Endodermal cell (in vitro differentiated cells): ENCODE data around the gene FOXK2. TPM values are rescaled to one million over a fixed set of nuclear protein-coding genes. Genes with fewer than 3 reads are reported as not detected.

Experiments used
- DNase-seq: peaks from one replicate; pipeline ENCODE4 v3.0.0-alpha.2; 2017
- H3K27ac ChIP-seq: 2 replicates; pipeline ENCODE4 v1.5.1; 2013; ENCODE audit warnings: mild to moderate bottlenecking, low read depth, low read length, moderate library complexity
- H3K27me3 ChIP-seq: 2 replicates; pipeline ENCODE4 v1.6.1; 2013; ENCODE audit warnings: mild to moderate bottlenecking, low read length, moderate library complexity; ENCODE audit not compliant: insufficient read depth, control insufficient read depth, poor library complexity, severe bottlenecking
- H3K36me3 ChIP-seq: 2 replicates; pipeline ENCODE4 v1.7.0; 2013; ENCODE audit warnings: mild to moderate bottlenecking, low read length, moderate library complexity; ENCODE audit not compliant: control insufficient read depth, insufficient read depth
- H3K4me1 ChIP-seq: one replicate; pipeline ENCODE4 v1.7.0; 2013; ENCODE audit warnings: low read length; ENCODE audit not compliant: control insufficient read depth, insufficient read depth
- H3K4me3 ChIP-seq: 2 replicates; pipeline ENCODE4 v1.5.1; 2013; ENCODE audit warnings: mild to moderate bottlenecking, low read length, moderate library complexity
- H3K9ac ChIP-seq: 2 replicates; pipeline ENCODE4 v1.6.1; 2013; ENCODE audit warnings: mild to moderate bottlenecking, low read length, moderate library complexity; ENCODE audit not compliant: poor library complexity, severe bottlenecking; ENCODE audit errors: extremely low read depth
- H3K9me3 ChIP-seq: 2 replicates; pipeline ENCODE4 v1.6.1; 2013; ENCODE audit warnings: mild to moderate bottlenecking, low read length, moderate library complexity; ENCODE audit not compliant: control insufficient read depth
- H3K27ac Mint-ChIP-seq: 2 replicates; pipeline ENCODE4 v1.8.0; 2020; ENCODE audit warnings: mixed read lengths
- H3K27me3 Mint-ChIP-seq: 2 replicates; pipeline ENCODE4 v1.8.0; 2021; ENCODE audit warnings: mild to moderate bottlenecking, mixed read lengths; ENCODE audit not compliant: insufficient read depth
- H3K36me3 Mint-ChIP-seq: 2 replicates; pipeline ENCODE4 v1.8.0; 2020; ENCODE audit warnings: low read depth, mixed read lengths
- H3K4me1 Mint-ChIP-seq: 2 replicates; pipeline ENCODE4 v1.8.0; 2020; ENCODE audit warnings: mixed read lengths
- H3K4me3 Mint-ChIP-seq: 2 replicates; pipeline ENCODE4 v1.8.0; 2020; ENCODE audit warnings: mild to moderate bottlenecking, moderate library complexity, mixed read lengths
- H3K9me3 Mint-ChIP-seq: 2 replicates; pipeline ENCODE4 v1.8.0; 2020; ENCODE audit warnings: mild to moderate bottlenecking, mixed read lengths
- WGBS, 2 experiments: methylation state at CpG; one replicate each; pipeline versions ENCODE4 v1.1.5 to v1.1.7; 2013; ENCODE audit warnings: missing lambda C conversion rate in 2 of 2, mixed read lengths in 1 of 2; ENCODE audit not compliant: insufficient coverage in 1 of 2, insufficient read length in 1 of 2; 5-methylcytosine and 5-hydroxymethylcytosine counted together
- total RNA-seq, 2 donors: library from RNA; stranded (reverse); fragmentation: NEBNext Ultra II Directional in 1 of 2; extraction: Animal tissue kit (Norgen Biotek cat#: 25700) in 1 of 2; gene quantifications; 2 replicates in 1 of 2; 3 replicates in 1 of 2; pipeline ENCODE4 v1.2.1, GENCODE V29; 2021
- TF ChIP-seq, protein P1 (sequence below): fragments of 200-600 bp; sonication (generic); conservative IDR thresholded peaks from 2 replicates; pipeline ENCODE4 v1.5.0; 2021; ENCODE audit warnings: antibody characterized with exemption, mild to moderate bottlenecking

The FOXK2 gene
- total RNA-seq, 2 donors from 2014 or later, result 67.2 to 68.1 TPM

DNA sequence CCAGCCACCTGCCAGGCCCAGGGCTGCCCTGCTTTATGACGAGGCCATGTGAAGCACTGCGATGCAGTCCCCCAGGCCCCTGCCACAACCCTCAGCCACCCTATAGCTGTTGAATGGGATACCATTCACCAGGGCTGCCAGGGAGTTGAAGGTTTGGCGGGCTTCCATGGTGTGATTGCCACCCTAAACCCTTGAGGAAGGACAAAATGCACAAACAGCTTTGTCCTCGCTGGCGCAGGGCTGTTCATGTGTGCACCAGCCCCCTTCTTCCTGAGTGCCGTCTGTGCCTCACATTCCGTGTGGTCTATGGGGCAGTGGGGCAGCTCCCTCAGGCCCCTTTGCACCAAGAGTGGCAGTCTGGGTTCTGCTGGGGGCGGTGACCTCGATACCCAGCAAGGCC lies 35.7 kb upstream of the FOXK2 start:
- H3K4me3 ChIP-seq, result no peak overlapping the region
- H3K27me3 ChIP-seq, result no peaks in the 10 kb centered on the region
- no peak overlapping the region for H3K9ac ChIP-seq
- no peak for DNase-seq
- Mint-ChIP-seq H3K27ac (no peak overlapping the region), H3K4me1 (no peaks in the 10 kb centered on the region), H3K4me3 (no peak overlapping the region), H3K36me3 (peaks cover 60% of the 10 kb centered on the region), H3K27me3 (no peaks in the 10 kb centered on the region), H3K9me3 (no peaks in the 10 kb centered on the region)
- no peaks in the 10 kb centered on the region for H3K9me3 ChIP-seq
- WGBS, 2 experiments, result 91 to 94% methylated on average over 5 to 9 of the region's 9 CpGs
- H3K27ac ChIP-seq, result no peak overlapping the region
- TF ChIP-seq, protein P1, sequence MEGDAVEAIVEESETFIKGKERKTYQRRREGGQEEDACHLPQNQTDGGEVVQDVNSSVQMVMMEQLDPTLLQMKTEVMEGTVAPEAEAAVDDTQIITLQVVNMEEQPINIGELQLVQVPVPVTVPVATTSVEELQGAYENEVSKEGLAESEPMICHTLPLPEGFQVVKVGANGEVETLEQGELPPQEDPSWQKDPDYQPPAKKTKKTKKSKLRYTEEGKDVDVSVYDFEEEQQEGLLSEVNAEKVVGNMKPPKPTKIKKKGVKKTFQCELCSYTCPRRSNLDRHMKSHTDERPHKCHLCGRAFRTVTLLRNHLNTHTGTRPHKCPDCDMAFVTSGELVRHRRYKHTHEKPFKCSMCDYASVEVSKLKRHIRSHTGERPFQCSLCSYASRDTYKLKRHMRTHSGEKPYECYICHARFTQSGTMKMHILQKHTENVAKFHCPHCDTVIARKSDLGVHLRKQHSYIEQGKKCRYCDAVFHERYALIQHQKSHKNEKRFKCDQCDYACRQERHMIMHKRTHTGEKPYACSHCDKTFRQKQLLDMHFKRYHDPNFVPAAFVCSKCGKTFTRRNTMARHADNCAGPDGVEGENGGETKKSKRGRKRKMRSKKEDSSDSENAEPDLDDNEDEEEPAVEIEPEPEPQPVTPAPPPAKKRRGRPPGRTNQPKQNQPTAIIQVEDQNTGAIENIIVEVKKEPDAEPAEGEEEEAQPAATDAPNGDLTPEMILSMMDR, result no peak
- peaks cover 57% of the 10 kb centered on the region for H3K36me3 ChIP-seq
- no peaks in the 10 kb centered on the region for H3K4me1 ChIP-seq

DNA sequence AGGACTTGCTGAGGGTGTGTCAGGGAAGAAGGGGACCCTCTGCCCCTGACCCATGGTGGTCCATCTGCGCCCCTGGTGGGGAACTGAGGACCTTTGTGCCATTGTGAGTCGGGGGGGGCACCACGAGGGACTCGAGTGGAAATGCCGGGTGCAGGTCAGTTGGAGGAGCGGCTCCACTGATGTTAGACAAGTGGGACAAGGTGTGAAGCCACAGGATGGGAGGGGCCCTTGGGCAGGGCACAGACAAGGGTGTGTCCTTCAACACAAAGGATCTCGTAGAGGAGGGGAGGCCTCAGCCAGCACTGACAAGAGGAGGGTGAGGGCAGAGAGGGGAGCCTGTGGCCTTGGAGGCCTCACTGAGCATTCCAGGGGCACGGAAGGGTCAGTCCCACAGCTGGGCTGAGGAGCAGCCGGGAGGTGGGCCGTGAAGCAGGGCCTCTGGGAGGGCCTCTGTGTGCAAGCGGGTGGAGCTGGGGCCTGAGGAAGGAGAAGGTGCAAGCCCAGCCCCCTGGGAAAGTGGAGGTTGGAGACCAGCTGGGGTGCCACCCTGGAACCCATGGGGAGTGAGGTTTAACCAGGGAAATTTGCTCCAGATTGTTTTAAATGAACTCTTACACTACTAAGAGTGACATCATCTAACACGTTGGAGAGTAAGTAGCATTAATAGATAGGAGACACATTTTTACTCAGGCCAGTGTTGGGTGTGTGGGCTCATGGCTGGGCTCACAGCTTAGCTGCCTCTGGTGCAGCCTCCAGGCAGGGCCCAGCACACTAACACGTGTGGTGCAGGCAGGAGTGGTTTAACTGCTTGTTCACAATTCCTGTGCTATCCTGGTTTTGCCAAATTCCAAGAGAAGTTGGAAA lies 33.1 kb upstream of the FOXK2 start:
- H3K4me3 ChIP-seq, result no peak overlapping the region
- TF ChIP-seq, protein P1, result no peak
- DNase-seq, result no peak
- no peaks in the 10 kb centered on the region for H3K9me3 Mint-ChIP-seq
- H3K27me3 Mint-ChIP-seq, result no peaks in the 10 kb centered on the region
- H3K36me3 Mint-ChIP-seq, result peaks cover 56% of the 10 kb centered on the region
- WGBS, 2 experiments, result 87 to 92% methylated on average over 9 to 13 of the region's 13 CpGs
- H3K9ac ChIP-seq, result no peak overlapping the region
- no peak overlapping the region for H3K4me3 Mint-ChIP-seq
- H3K9me3 ChIP-seq, result no peaks in the 10 kb centered on the region
- H3K36me3 ChIP-seq, result peaks cover 35% of the 10 kb centered on the region
- H3K27ac Mint-ChIP-seq, result no peak overlapping the region
- no peaks in the 10 kb centered on the region for H3K4me1 ChIP-seq
- no peaks in the 10 kb centered on the region for H3K27me3 ChIP-seq
- H3K4me1 Mint-ChIP-seq, result no peaks in the 10 kb centered on the region
- H3K27ac ChIP-seq, result no peak overlapping the region

DNA sequence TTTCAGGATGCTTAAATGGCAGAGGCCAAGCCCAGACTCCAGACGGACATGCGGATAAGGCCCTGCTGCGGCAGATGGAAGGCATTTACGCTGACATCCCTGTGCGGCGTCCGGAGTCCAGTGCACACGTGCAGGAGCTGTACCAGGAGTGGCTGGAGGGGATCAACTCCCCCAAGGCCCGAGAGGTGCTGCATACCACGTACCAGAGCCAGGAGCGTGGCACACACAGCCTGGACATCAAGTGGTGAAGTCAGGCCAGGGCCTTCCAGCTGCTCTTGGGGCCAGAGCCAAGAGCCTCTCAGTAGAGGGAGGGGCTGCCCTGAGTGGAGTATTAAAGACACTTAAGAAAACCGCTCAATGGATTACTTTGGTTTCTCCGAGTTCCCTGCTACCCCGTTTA lies 31.6 kb upstream of the FOXK2 start:
- H3K27me3 ChIP-seq, result no peaks in the 10 kb centered on the region
- H3K4me1 Mint-ChIP-seq, result no peaks in the 10 kb centered on the region
- WGBS, 2 experiments, result 91 to 97% methylated on average over 8 to 14 of the region's 14 CpGs
- H3K4me3 Mint-ChIP-seq, result no peak overlapping the region
- H3K9me3 Mint-ChIP-seq, result no peaks in the 10 kb centered on the region
- TF ChIP-seq, protein P1, result no peak
- H3K4me3 ChIP-seq, result no peak overlapping the region
- DNase-seq, result no peak
- H3K36me3 ChIP-seq, result peaks cover 23% of the 10 kb centered on the region
- H3K9me3 ChIP-seq, result no peaks in the 10 kb centered on the region
- no peaks in the 10 kb centered on the region for H3K27me3 Mint-ChIP-seq
- H3K36me3 Mint-ChIP-seq, result peaks cover 43% of the 10 kb centered on the region
- no peak overlapping the region for H3K27ac Mint-ChIP-seq
- H3K27ac ChIP-seq, result no peak overlapping the region
- H3K4me1 ChIP-seq, result no peaks in the 10 kb centered on the region
- no peak overlapping the region for H3K9ac ChIP-seq
